ENCODE results near the gene ZKSCAN4.
A peak's percentile ranks its signal among the peaks of the same experiment; 100 is the strongest.

The ZKSCAN4 gene

DNA sequence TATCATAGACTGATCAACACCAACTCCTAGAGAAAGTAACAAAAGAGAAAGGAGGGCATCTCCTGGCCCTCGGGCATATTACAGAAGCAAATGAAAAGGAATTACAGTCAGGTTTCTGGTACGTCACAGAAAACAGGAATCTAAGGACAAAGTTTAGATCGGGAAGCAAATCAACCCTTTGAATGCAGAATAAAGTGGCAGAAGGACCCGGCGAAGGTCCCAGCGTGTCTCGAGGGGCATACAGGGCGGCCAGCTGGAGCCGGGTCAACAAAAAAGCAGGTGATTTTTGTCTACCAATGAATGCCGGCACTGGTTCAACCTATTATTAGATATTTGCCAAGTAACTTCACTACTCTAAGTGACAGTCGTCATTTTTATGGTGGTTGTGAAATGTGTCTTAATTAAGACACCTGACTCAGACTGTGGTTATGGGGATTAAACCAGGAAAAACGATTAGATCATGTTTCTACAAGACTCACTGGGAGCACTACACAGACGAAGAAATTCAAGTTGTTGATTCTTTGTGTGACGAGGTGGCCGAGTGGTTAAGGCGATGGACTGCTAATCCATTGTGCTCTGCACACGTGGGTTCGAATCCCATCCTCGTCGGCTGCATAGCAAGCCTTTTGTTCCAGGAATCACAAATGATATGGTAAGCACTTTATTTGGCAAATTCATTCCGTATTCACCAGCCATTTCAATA is 39.4 kb downstream of the ZKSCAN4 start:
- ChIA-PET POLR2A (interaction anchor here (1.2 to 2.7 kb wide), 2 partner anchors 71 to 320 kb away, joined by 6 to 21 read pairs; partner anchors contain the start of gene ZKSCAN8), CTCF (interaction anchor here (0.9 kb wide), 1 partner anchor 143 kb away, joined by 3 read pairs; no protein-coding TSS in a partner anchor)
- TF ChIP-seq, protein P1, sequence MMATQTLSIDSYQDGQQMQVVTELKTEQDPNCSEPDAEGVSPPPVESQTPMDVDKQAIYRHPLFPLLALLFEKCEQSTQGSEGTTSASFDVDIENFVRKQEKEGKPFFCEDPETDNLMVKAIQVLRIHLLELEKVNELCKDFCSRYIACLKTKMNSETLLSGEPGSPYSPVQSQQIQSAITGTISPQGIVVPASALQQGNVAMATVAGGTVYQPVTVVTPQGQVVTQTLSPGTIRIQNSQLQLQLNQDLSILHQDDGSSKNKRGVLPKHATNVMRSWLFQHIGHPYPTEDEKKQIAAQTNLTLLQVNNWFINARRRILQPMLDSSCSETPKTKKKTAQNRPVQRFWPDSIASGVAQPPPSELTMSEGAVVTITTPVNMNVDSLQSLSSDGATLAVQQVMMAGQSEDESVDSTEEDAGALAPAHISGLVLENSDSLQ (IDR thresholded peaks at IDR 0.05), result peak; percentile 91
- peak; percentile 59; the same call in 1 of the 2 replicates for TF ChIP-seq L3MBTL2 (conservative IDR thresholded peaks at IDR 0.05)
- TF ChIP-seq CTBP1 (IDR thresholded peaks at IDR 0.05; ENCODE audit: borderline replicate concordance), result 0 out of 2 replicates have a peak, but pooled peaks have one; percentile 3
- no peak for TF ChIP-seq LEF1 (IDR thresholded peaks at IDR 0.05; ENCODE audit: borderline replicate concordance)
- TF ChIP-seq TARDBP (IDR thresholded peaks at IDR 0.05), result 0 out of 2 replicates have a peak, but pooled peaks have one; percentile 10
- TF ChIP-seq BHLHE40 (IDR thresholded peaks at IDR 0.05; ENCODE audit: borderline replicate concordance), result no peak
- peak; percentile 33; the same call in 1 of the 2 replicates for TF ChIP-seq FOXM1 (IDR thresholded peaks at IDR 0.05; ENCODE audit: borderline replicate concordance)
- DNase-seq (ENCODE audit: extremely low spot score), result peak; percentile 62

DNA sequence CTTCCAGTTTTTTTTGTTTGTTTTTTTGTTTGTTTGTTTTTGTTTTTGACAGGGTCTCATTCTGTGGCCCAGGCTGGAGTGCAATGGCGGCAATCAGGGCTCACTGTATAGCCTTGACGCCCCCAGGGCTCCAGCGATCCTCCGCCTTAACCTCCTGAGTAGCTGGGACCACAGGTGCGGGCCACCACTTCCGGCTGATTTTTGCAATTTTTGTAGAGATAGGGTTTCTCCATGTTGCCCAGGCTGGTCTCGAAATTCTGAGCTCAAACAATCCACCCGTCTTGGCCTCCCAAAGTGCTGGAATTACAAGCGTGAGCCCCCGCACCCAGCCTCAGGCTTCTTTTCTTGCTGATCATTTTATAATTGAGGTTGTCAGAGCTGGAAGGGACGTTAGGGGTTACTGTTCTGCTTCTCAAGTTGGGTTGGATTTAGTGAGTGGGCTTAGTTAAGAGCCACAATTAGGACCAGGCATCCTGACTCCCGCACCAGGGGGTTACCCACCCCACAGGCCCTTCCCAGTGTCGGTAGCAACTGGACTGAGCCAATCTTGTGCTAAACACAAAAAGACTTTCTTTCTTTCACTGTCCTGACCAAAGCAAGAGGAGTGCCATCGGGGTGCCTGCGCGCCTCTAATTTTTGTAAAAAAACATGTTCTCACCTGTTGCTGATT is 40.1 kb downstream of the ZKSCAN4 start:
- POLR2A ChIA-PET, result interaction anchor here (0.7 to 2.7 kb wide), 5 partner anchors 44 to 319 kb away, joined by 3 to 21 read pairs (median 4); partner anchors contain the start of gene ZKSCAN8
- CTCF ChIA-PET, result interaction anchor here (0.9 kb wide), 1 partner anchor 144 kb away, joined by 3 read pairs; no protein-coding TSS in a partner anchor
- peak; percentile 13 for DNase-seq (ENCODE audit: extremely low spot score)
- no peak for TF ChIP-seq SUZ12 (IDR thresholded peaks at IDR 0.05)
- TF ChIP-seq, protein P1 (IDR thresholded peaks at IDR 0.05), result no peak
- TF ChIP-seq L3MBTL2 (conservative IDR thresholded peaks at IDR 0.05), result peak; percentile 50
- no peak for TF ChIP-seq SP1 (IDR thresholded peaks at IDR 0.05)

DNA sequence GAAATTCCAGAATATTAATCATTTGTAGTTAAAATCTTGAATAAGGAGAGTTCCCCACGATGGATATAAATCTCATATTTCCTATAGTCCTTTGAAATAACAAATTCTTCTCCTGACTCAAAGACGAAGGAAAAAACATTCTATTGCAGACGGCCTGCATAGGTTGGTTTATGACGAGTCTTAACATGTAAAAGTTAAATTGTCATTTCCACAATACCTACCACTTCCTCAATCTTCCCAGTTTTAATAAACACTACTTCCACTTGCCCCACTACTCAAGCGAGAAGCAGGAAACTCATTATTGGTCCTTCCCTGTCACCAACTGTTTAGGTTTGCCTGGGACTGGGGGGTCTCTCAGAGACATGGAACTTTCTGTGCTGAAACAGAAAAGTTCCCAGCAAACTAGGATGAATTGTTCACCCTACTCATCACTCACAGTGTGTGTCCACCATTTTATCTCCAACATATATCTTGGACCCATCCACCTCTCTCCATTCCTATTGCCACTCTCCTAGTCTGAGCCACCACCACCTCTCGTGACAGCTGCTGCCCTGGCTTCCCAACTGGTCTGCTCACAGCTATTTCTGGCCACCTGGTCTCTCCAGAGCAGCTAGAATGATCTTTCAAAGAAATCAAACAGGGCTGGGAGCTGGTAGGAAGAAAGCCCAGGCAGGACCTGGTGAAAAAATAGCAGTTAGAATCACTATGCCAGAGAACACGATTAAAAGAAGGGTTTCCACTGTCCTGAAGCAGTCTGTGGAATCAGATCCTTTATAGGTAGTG is 42.1 kb downstream of the ZKSCAN4 start:
- no peak for DNase-seq (ENCODE audit: extremely low spot score)
- TF ChIP-seq LEF1 (IDR thresholded peaks at IDR 0.05; ENCODE audit: borderline replicate concordance) (no peak), FOXK2 (IDR thresholded peaks at IDR 0.05) (no peak), ARNT (IDR thresholded peaks at IDR 0.05) (no peak), NFRKB (IDR thresholded peaks at IDR 0.05) (no peak), SP1 (IDR thresholded peaks at IDR 0.05) (no peak), L3MBTL2 (conservative IDR thresholded peaks at IDR 0.05) (no peak), BHLHE40 (IDR thresholded peaks at IDR 0.05; ENCODE audit: borderline replicate concordance) (no peak), ZNF384 (IDR thresholded peaks at IDR 0.05) (no peak), CTBP1 (IDR thresholded peaks at IDR 0.05; ENCODE audit: borderline replicate concordance) (no peak), FOXM1 (IDR thresholded peaks at IDR 0.05; ENCODE audit: borderline replicate concordance) (no peak), TARDBP (IDR thresholded peaks at IDR 0.05) (no peak), SUZ12 (IDR thresholded peaks at IDR 0.05) (no peak)
- CTCF ChIA-PET, result no interaction called here
- POLR2A ChIA-PET, result interaction anchor here (0.7 kb wide), 1 partner anchor 68 kb away, joined by 3 read pairs; the partner anchor contains the start of gene ZKSCAN8

DNA sequence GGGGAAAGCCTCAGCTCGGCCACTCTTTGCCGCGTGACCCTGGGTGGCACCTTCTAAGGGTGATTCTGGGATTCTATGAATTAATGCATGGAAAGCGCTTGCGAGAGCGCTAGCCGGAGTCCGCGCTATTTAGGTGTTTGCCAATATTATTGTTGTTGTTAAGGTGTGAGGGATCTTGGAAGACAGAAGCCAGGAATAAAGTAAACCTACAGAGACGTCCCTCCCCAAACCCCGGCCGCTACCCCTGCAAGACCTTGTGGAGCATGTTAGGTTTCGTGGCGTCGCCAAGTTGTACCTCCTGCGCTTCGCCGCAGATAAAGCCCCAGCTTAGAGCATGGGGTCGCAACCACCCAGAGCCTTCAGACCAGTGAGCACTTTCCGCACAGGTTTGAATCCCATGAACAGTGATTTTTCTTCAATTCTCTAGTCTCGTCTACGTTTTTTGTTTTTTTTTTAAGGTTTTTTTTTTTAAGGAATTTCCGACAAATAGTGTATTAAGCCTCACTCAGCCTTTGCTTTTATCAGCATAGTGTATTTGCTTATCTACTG is 43.9 kb downstream of the ZKSCAN4 start:
- POLR2A ChIA-PET, result interaction anchor here (1.1 to 2.2 kb wide), 5 partner anchors 10 to 71 kb away, joined by 4 to 12 read pairs (median 6); partner anchors contain the start of gene ZSCAN26
- CTCF ChIA-PET, result no interaction called here
- TF ChIP-seq L3MBTL2 (conservative IDR thresholded peaks at IDR 0.05) (peak; percentile 85), ZNF384 (IDR thresholded peaks at IDR 0.05) (no peak)
- DNase-seq (ENCODE audit: extremely low spot score), result peak; percentile 44

DNA sequence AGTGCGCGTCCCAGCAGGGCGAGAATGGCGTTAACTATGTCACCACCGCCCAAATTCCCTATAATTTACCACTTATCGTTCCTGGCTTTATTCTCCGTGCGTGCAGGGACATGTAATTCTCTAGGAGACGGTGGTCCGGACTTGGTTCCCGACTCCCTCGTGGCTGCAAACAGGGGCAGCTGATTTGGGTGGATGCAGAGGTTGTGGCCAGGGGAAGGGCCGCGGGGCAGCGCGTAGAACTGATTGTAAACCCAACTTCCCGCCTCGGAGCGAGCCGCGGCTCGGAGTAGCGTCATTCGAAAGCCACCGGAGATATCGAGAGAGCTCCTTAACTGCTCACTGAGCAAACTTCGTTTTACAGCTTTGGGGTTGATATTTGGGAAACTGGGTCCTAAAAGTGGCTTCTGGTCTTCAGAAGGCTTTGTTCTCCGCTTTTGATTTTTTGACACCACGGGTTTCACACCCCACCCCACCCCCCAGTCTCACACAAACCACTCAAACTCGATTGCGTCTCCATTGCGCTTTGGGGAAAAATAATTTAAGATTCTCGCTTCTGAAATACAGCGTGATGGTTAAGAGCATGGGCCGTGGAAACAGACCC is 44.5 kb downstream of the ZKSCAN4 start:
- ChIA-PET CTCF (no interaction called here), POLR2A (interaction anchor here (1.1 to 2.2 kb wide), 5 partner anchors 10 to 70 kb away, joined by 4 to 12 read pairs (median 6); partner anchors contain the start of gene ZSCAN26)
- peak; percentile 66 for DNase-seq (ENCODE audit: extremely low spot score)
- TF ChIP-seq LEF1 (IDR thresholded peaks at IDR 0.05; ENCODE audit: borderline replicate concordance) (no peak), L3MBTL2 (conservative IDR thresholded peaks at IDR 0.05) (peak; percentile 85), FOXM1 (IDR thresholded peaks at IDR 0.05; ENCODE audit: borderline replicate concordance) (0 out of 2 replicates have a peak, but pooled peaks have one; percentile 46)

DNA sequence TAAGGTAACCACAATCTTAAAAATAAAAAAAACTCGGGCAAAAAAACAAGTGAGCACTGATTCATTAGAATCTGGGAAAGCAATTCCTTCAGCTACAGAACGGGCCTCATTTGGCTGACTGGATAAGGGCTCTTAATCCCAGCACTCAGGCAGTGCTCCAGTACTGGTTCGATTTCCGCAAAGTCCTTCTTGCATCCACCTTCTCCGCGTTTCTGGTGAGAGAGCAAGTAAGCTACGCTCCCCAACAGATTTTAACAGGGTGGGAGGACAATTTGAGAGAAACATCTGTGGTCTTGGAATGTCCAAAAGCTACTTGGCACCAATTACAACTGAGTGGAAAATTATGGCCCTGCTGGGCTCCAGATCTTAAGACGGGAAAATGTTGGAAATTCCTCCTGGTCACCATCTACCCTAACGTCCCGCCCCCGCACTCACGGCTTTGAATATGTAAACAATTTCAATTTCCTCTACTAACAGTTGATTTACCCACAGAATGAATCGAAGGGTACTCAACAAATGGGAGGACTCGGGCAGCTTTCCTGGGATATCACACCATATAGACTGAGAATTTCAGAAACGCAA is 45.0 kb downstream of the ZKSCAN4 start:
- no peak for DNase-seq (ENCODE audit: extremely low spot score)
- ChIA-PET CTCF (no interaction called here), POLR2A (interaction anchor here (1.6 to 2.2 kb wide), 5 partner anchors 13 to 69 kb away, joined by 4 to 12 read pairs (median 7); partner anchors contain the start of genes ZKSCAN8 and ZSCAN26)
- TF ChIP-seq NFRKB (IDR thresholded peaks at IDR 0.05) (no peak), FOXK2 (IDR thresholded peaks at IDR 0.05) (no peak), BHLHE40 (IDR thresholded peaks at IDR 0.05; ENCODE audit: borderline replicate concordance) (no peak), ARNT (IDR thresholded peaks at IDR 0.05) (no peak), ZNF384 (IDR thresholded peaks at IDR 0.05) (no peak), FOXM1 (IDR thresholded peaks at IDR 0.05; ENCODE audit: borderline replicate concordance) (no peak), SUZ12 (IDR thresholded peaks at IDR 0.05) (no peak), CTBP1 (IDR thresholded peaks at IDR 0.05; ENCODE audit: borderline replicate concordance) (no peak), ELF4 (IDR thresholded peaks at IDR 0.05) (no peak), HDGF (IDR thresholded peaks at IDR 0.05; ENCODE audit: borderline replicate concordance) (no peak), SP1 (IDR thresholded peaks at IDR 0.05) (no peak), L3MBTL2 (conservative IDR thresholded peaks at IDR 0.05) (no peak)

Measured in HEK293T (cell line).